Kidney glomerular epithelial cell (primary cell): ENCODE measurements around the gene ZBTB2.
"Not testable (repeated sequence)": the region's sequence is repeated elsewhere in the genome, so short reads cannot be mapped to it uniquely, and the experiment has no call there.

Experiments used
- DNase-seq: peaks from one replicate; lab custom pipeline; 2025; lab: John Stamatoyannopoulos, UW

ZBTB2 gene

GRCh38 chr6:151402228-151402627 is 10.9 kb upstream of the ZBTB2 start:
- DNase-seq = peak; percentile 35

GRCh38 chr6:151400473-151400872 is 9.1 kb upstream of the ZBTB2 start:
- no peak for DNase-seq

DNA sequence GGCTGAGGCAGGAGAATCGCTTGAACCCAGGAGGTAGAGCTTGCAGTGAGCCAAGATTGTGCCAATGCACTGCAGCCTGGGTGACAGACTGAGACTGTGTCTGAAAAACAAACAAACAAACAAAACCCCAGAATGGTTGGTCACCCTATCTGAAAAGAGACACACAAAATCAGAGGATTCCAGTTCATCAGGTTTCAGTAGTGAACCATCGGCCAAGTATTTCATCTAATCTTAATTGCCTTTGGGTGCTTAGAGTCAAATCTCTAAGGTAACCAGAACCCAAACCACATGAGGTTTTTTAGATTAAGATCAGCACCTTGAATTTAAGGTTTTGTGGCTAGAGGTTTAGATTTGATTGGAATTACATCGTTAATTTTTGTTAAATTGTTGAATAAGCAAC is 8.3 kb upstream of the ZBTB2 start:
- no peak for DNase-seq

GRCh38 chr6:151393410-151393809 is 2.1 kb upstream of the ZBTB2 start:
- no peak for DNase-seq

DNA sequence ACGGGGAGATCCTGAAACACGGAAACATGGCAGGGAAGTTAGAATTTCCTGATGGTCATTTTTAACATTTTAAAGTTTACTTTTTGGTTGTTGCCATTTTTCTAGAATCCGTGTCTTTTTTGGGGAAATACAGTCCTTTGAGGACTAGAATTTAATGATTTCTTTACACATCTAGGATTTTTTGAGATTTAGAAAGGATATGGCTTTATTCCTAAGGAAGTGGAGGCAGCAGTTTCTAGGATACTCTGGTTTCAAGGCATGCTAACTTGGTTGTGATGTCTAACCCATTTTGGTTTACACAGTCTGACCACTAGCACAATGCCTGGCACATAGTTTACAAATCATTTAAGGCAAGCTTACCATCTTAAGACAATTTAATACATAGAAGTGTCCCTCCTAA is 1.1 kb upstream of the ZBTB2 start:
- DNase-seq = no peak

GRCh38 chr6:151390851-151391470 is 398 bp downstream of the ZBTB2 start:
- peak; percentile 35 for DNase-seq

- peak; percentile 94 for DNase-seq
Observed at GRCh38 chr6:151390276-151390850, 996 bp downstream of the ZBTB2 start.

GRCh38 chr6:151389618-151390275 is 1.6 kb downstream of the ZBTB2 start:
- peak; percentile 46 for DNase-seq

GRCh38 chr6:151388997-151389617 is 2.3 kb downstream of the ZBTB2 start:
- no peak for DNase-seq

DNA sequence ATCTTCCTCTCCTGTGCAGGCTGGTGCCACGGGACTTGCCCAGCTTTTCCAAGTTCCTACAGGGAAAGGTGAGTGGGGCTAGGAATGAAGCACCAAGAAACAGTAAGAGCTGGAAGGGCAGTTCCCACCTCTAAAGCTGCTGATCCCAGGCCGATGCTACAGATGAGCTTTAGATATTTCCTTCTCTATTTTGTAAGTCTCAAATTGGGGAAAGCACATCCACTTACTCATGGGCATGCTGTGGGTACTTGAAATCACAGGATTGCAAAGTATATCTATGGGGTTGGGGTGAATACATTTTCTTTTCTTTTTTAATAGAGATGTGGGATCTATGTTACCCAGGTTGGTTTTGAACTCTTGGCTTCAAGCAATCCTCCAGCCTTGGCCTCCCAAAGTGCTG is 3.1 kb downstream of the ZBTB2 start:
- no peak for DNase-seq

DNA sequence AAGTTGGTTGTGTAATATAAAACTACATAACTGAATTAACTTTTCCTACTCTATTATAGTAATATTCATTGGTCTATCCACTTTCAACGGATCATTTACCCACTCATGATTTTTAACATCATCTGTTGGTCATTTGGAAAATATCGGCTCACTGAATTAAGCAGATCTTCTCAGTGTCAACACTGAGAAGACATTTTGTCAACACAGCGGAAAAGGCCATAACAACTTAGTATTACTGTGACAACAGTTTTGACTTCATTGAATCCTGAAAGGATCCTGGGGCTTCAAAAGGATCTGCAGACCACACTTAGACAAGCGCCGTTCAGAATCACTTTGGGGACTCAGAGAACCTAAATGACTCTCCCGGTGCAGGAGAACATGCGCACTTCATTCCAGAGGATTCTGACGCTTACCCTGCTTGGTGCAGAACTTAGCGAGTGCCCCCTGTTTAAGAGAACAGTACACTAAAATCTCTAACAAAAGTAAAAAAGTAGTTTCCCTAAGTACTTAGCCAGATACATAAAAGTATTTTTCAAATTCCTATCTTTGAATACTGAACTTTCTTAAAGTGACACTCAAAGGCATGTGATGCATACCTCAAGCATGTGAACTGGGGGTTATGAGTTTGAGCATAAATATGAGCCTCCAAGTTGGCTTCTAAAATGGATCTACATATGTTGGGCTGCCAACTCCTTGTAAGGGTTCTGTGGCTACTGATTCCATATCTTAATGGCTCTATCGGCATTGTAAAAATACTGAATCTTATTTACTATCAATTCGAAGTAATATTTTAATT is 4.0 kb downstream of the ZBTB2 start:
- DNase-seq = no peak

- DNase-seq = no peak
Observed at GRCh38 chr6:151385177-151385576, 6.2 kb downstream of the ZBTB2 start.

GRCh38 chr6:151384151-151384550 is 7.2 kb downstream of the ZBTB2 start:
- DNase-seq = no peak

GRCh38 chr6:151382631-151383030 is 8.7 kb downstream of the ZBTB2 start:
- DNase-seq = not testable (repeated sequence)

GRCh38 chr6:151381722-151382121 is 9.6 kb downstream of the ZBTB2 start:
- DNase-seq = no peak

DNA sequence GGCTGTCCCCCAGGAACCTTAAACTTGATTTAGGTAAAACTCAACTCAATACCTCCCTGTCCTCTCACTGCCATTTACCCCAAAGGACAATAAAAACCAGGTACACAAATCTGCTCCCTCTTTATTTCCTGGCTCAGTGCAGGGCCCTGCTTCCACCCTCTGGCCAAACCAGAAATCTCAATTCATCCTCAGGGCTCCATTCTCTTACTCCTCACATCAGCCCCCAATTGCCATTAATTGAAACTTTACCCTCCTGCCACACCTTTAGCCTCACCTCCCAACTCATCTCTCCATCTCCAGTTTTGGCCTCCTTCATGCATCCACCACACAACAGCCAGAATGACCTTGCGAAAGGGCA is 10.5 kb downstream of the ZBTB2 start:
- DNase-seq = no peak

- no peak for DNase-seq
Observed at GRCh38 chr6:151379933-151380847, 11.2 kb downstream of the ZBTB2 start.

DNA sequence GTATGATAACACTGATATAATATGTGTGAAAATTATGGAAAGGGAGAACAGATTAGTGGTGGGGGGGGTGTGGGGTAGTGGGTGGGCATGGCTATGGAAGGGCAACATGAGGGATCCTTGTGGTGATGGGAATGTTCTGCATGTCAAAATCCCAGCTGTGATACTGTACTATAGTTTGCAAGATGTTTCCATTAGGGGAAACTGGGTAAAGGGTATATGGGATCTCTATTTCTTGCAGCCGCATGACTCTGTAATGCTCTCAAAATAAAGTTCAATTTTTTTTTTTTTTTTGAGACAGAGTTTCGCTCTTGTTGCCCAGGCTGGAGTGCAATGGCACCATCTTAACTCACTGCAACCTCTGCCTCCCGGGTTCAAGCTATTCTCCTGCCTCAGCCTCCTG is 14.3 kb downstream of the ZBTB2 start:
- no peak for DNase-seq

GRCh38 chr6:151376440-151376839 is 14.9 kb downstream of the ZBTB2 start:
- no peak for DNase-seq

GRCh38 chr6:151375833-151376232 is 15.5 kb downstream of the ZBTB2 start:
- DNase-seq = no peak

GRCh38 chr6:151374036-151374683 is 17.2 kb downstream of the ZBTB2 start:
- no peak for DNase-seq
